HepG2 (cell line): ENCODE measurements around the gene HIPK2. TPM values are rescaled to one million over a fixed set of nuclear protein-coding genes. Genes with fewer than 3 reads are reported as not detected.

Source experiments
- GPBP1L1 ChIP-seq: sonication (generic); formaldehyde crosslinking; IDR thresholded peaks from 2 replicates; pipeline ENCODE4 v1.5.0; 2020; ENCODE audit warnings: mild to moderate bottlenecking, missing genetic modification reagents
- HNF4G ChIP-seq, 2 experiments: sonication (generic) in 1 of 2; formaldehyde crosslinking in 1 of 2; IDR thresholded peaks; 2 replicates each; pipeline versions ENCODE4 v1.4.0 to v1.6.1; 2011 to 2020; ENCODE audit warnings: borderline replicate concordance in 2 of 2, low read depth in 2 of 2, mild to moderate bottlenecking in 2 of 2, low read length in 1 of 2, missing genetic modification reagents in 1 of 2, moderate library complexity in 1 of 2
- IRF9 ChIP-seq: sonication (generic); formaldehyde crosslinking; IDR thresholded peaks from 2 replicates; pipeline ENCODE4 v1.8.0; 2022; ENCODE audit warnings: missing genetic modification reagents, mild to moderate bottlenecking, borderline replicate concordance
- KLF16 ChIP-seq, 2 experiments: sonication (generic) in 1 of 2; formaldehyde crosslinking in 1 of 2; IDR thresholded peaks; 2 replicates each; pipeline versions ENCODE4 v1.6.1 to v1.8.0; 2016 to 2023; ENCODE audit warnings: missing genetic modification reagents in 2 of 2, missing compliant biosample characterization in 1 of 2
- MZF1 ChIP-seq: sonication (generic); formaldehyde crosslinking; IDR thresholded peaks from 2 replicates; pipeline ENCODE4 v1.8.1; 2023; ENCODE audit warnings: mild to moderate bottlenecking, missing genetic modification reagents, borderline replicate concordance
- NCOA2 ChIP-seq: sonication (generic); formaldehyde crosslinking; IDR thresholded peaks from 2 replicates; pipeline ENCODE4 v1.8.0; 2022; ENCODE audit warnings: inconsistent platforms
- SETDB1 ChIP-seq: sonication (generic); formaldehyde crosslinking; IDR thresholded peaks from 2 replicates; pipeline ENCODE4 v1.5.1; 2020; ENCODE audit warnings: missing genetic modification reagents, mild to moderate bottlenecking, borderline replicate concordance
- THAP9 ChIP-seq: sonication (generic); formaldehyde crosslinking; IDR thresholded peaks from 2 replicates; pipeline ENCODE4; 2020; ENCODE audit warnings: missing genetic modification reagents, mild to moderate bottlenecking, borderline replicate concordance
- ZBTB7A ChIP-seq: sonication (generic); formaldehyde crosslinking; IDR thresholded peaks from 2 replicates; pipeline ENCODE4 v1.8.0; 2022; ENCODE audit warnings: mild to moderate bottlenecking, missing genetic modification reagents
- ZFP36L1 ChIP-seq: sonication (generic); formaldehyde crosslinking; IDR thresholded peaks from 2 replicates; pipeline ENCODE4 v1.8.0; 2022; ENCODE audit warnings: mild to moderate bottlenecking, missing genetic modification reagents, moderate library complexity
- ZNF281 ChIP-seq: sonication (generic); formaldehyde crosslinking; IDR thresholded peaks from 2 replicates; pipeline ENCODE4 v1.4.0; 2020; ENCODE audit warnings: missing genetic modification reagents, borderline replicate concordance
- ZNF333 ChIP-seq: sonication (generic); formaldehyde crosslinking; IDR thresholded peaks from 2 replicates; pipeline ENCODE4 v1.4.0; 2020; ENCODE audit warnings: mild to moderate bottlenecking, missing genetic modification reagents, borderline replicate concordance
- ZNF337 ChIP-seq: sonication (generic); formaldehyde crosslinking; IDR thresholded peaks from 2 replicates; pipeline ENCODE4 v1.5.1; 2020; ENCODE audit warnings: missing genetic modification reagents, low read depth, mild to moderate bottlenecking, borderline replicate concordance
- ZNF33A ChIP-seq: sonication (generic); formaldehyde crosslinking; IDR thresholded peaks from 2 replicates; pipeline ENCODE4 v1.5.1; 2020; ENCODE audit warnings: missing genetic modification reagents, mild to moderate bottlenecking, moderate library complexity, borderline replicate concordance
- ZNF446 ChIP-seq: sonication (generic); formaldehyde crosslinking; IDR thresholded peaks from 2 replicates; pipeline ENCODE4 v1.5.0; 2020; ENCODE audit warnings: mild to moderate bottlenecking, missing genetic modification reagents
- ZNF747 ChIP-seq: sonication (generic); formaldehyde crosslinking; IDR thresholded peaks from 2 replicates; pipeline ENCODE4 v1.8.1; 2023; ENCODE audit warnings: missing genetic modification reagents, mild to moderate bottlenecking, borderline replicate concordance
- ZNF782 ChIP-seq: sonication (generic); formaldehyde crosslinking; IDR thresholded peaks from 2 replicates; pipeline ENCODE4 v1.4.0; 2020; ENCODE audit warnings: missing genetic modification reagents, mild to moderate bottlenecking, borderline replicate concordance
- polyA plus RNA-seq, 8 experiments: library from polyadenylated mRNA; depleted of rRNA in 3 of 8; stranded (reverse) in 7 of 8; unstranded in 1 of 8; fragments of >200 nt; fragmentation: Illumina TruSeq in 4 of 8; extraction: Trizol in 4 of 8; gene quantifications; 2 replicates each; pipeline versions ENCODE4 v1.2.1 to v1.2.3, GENCODE V29; 2011 to 2016; ENCODE audit warnings: low read depth in 4 of 8, missing spikeins in 1 of 8, mixed read lengths in 1 of 8; ENCODE audit not compliant: insufficient read depth in 1 of 8
- total RNA-seq, 5 experiments: library from RNA; depleted of rRNA; stranded (reverse); fragments of >200 nt; fragmentation: Illumina TruSeq; extraction: Trizol; gene quantifications; 2 replicates each; pipeline ENCODE4 v1.2.3, GENCODE V29; 2016; ENCODE audit warnings: low read depth in 1 of 5

HIPK2 gene
- total and polyA plus RNA-seq, 2 of the 13 experiments (the other 11 are each of a cell fraction or from before 2014, with no cell fraction given) = 14.4 to 20.2 TPM

GRCh38 chr7:139675127-139676125, 102.4 kb downstream of the HIPK2 start (continued):
- TF ChIP-seq GPBP1L1 (CRISPR knock-in tag) (no peak), ZNF33A (CRISPR knock-in tag) (no peak), ZNF281 (CRISPR knock-in tag) (peak; percentile 69; the same call in 1 of the 2 replicates), MZF1 (CRISPR knock-in tag) (no peak), ZNF747 (no peak), ZFP36L1 (CRISPR knock-in tag) (peak; percentile 57; the same call in 1 of the 2 replicates), IRF9 (CRISPR knock-in tag) (peak; percentile 64; the same call in 1 of the 2 replicates), ZNF782 (CRISPR knock-in tag) (peak; percentile 26; the same call in 1 of the 2 replicates), THAP9 (no peak), ZNF446 (no peak), NCOA2 (CRISPR knock-in tag) (peak; percentile 97), ZBTB7A (CRISPR knock-in tag) (no peak), KLF16 (CRISPR knock-in tag; IDR thresholded peaks at IDR 0.05) (peak in 1 of 2 experiments; percentile 86; a peak in 2 of 4 replicates), HNF4G (IDR thresholded peaks at IDR 0.05; ENCODE audit: borderline replicate concordance, low read depth, low read length) (peak; percentile 77; the same call in 1 of the 2 replicates), HNF4G (CRISPR knock-in tag; IDR thresholded peaks at IDR 0.05; ENCODE audit: borderline replicate concordance, low read depth) (peak; percentile 87), ZNF337 (CRISPR knock-in tag) (no peak), SETDB1 (CRISPR knock-in tag) (no peak), ZNF333 (CRISPR knock-in tag) (no peak)
